Measurements from ENCODE around the gene RRP36. TPM values are rescaled to one million over a fixed set of nuclear protein-coding genes. Genes with fewer than 3 reads are reported as not detected.
A peak's percentile ranks its signal among the peaks of the same experiment; 100 is the strongest.
"Not testable (repeated sequence)": the region's sequence is repeated elsewhere in the genome, so short reads cannot be mapped to it uniquely, and the experiment has no call there.

The RRP36 gene
- total and polyA plus RNA-seq, 2 donors: 50.1 to 64.6 TPM

DNA sequence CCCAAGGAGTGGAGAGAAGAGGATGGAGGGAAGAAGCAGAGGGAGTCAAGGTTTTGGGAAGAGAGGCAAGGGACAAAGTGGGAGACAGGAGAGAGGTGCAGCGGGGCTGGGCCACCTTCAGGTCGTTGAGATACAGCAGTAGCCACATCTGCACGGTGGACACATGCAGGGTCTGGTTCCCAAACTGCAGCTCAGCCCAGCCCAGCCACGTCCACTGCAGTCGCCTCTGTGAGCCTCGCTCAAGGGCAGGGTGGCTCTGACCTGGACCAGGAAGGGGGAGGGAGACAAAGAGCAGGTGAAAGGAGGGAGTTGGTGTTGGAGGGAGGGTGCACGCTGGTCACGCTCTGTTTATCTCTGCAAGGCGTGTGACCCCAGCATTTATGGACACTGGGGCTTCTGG is 17.3 kb downstream of the RRP36 start:
- WGBS: 94% methylated on average over 9 of the region's 9 CpGs
- H3K36me3 ChIP-seq (ENCODE audit: control insufficient read depth in 2 of 2, insufficient read depth in 2 of 2, low read length in 1 of 2): peaks cover 54 to 74% of the 10 kb centered on the region in 2 donors
- H3K4me1 ChIP-seq (ENCODE audit: control insufficient read depth in 2 of 2, insufficient read depth in 2 of 2, low read length in 2 of 2): no peaks in the 10 kb centered on the region
- no peak overlapping the region for H3K27ac ChIP-seq (ENCODE audit: low read depth in 1 of 2, low read length in 1 of 2)
- H3K9me3 ChIP-seq (ENCODE audit: control insufficient read depth in 2 of 2, insufficient read depth in 1 of 2, low read length in 1 of 2): no peaks in the 10 kb centered on the region
- DNase-seq (ENCODE audit: low read depth in 6 of 9, low spot score in 9 of 9): no peak
- H3K27me3 ChIP-seq (ENCODE audit: control insufficient read depth in 2 of 2, insufficient read depth in 1 of 2, low read length in 1 of 2): no peaks in the 10 kb centered on the region
- H3K4me3 ChIP-seq (ENCODE audit: low read length in 2 of 2): no peak overlapping the region

DNA sequence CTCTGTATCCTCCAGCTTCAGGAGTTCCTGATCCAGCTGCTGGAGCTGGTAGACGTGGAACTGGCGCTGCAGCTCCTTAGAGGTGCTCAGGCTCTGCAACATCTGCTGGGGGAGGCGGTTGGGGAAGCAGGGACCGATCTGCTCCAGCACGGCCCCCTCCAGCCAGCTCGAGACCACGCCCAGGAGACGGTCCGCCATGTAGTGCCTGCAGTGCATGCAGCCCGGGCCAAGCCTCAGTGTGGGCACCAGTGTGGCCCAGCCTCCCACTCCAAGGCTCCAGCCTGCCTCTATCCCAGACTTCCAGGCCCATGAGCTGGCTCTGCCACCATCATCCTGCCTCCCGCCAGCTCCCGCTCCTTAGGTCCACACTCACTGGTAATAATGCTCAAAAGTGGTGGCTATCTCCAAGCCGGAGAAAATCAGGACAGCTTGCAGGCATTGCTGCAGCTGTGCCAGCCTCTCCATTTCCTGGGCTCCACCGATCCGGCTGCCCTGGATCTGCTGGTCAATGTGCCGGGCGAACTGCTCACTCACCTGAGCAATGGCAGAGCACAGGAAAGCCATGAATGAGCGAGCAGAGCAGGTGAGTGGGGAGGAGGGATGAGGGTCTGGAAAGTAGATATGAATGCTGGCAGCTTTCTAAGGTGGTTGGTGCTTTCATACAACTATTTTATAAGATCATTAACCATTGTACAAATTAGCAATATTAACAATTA is 19.3 kb downstream of the RRP36 start:
- WGBS: 97% methylated on average over 18 of the region's 18 CpGs
- Histone ChIP-seq H3K27ac (ENCODE audit: low read depth in 1 of 2, low read length in 1 of 2) (no peak overlapping the region), H3K27me3 (ENCODE audit: control insufficient read depth in 2 of 2, insufficient read depth in 1 of 2, low read length in 1 of 2) (no peaks in the 10 kb centered on the region), H3K9me3 (ENCODE audit: control insufficient read depth in 2 of 2, insufficient read depth in 1 of 2, low read length in 1 of 2) (no peaks in the 10 kb centered on the region), H3K4me1 (ENCODE audit: control insufficient read depth in 2 of 2, insufficient read depth in 2 of 2, low read length in 2 of 2) (peaks cover 0 to 2% of the 10 kb centered on the region in 2 donors), H3K36me3 (ENCODE audit: control insufficient read depth in 2 of 2, insufficient read depth in 2 of 2, low read length in 1 of 2) (peaks cover 56 to 75% of the 10 kb centered on the region in 2 donors), H3K4me3 (ENCODE audit: low read length in 2 of 2) (no peak overlapping the region)
- DNase-seq (ENCODE audit: low read depth in 6 of 9, low spot score in 9 of 9): no peak

- not testable (repeated sequence) for H3K4me3 ChIP-seq (ENCODE audit: low read length in 2 of 2); DNase-seq (ENCODE audit: low read depth in 6 of 9, low spot score in 9 of 9); H3K27me3 ChIP-seq (ENCODE audit: control insufficient read depth in 2 of 2, insufficient read depth in 1 of 2, low read length in 1 of 2); H3K9me3 ChIP-seq (ENCODE audit: control insufficient read depth in 2 of 2, insufficient read depth in 1 of 2, low read length in 1 of 2); H3K4me1 ChIP-seq (ENCODE audit: control insufficient read depth in 2 of 2, insufficient read depth in 2 of 2, low read length in 2 of 2); H3K27ac ChIP-seq (ENCODE audit: low read depth in 1 of 2, low read length in 1 of 2)
- H3K36me3 ChIP-seq (ENCODE audit: control insufficient read depth in 2 of 2, insufficient read depth in 2 of 2, low read length in 1 of 2): peaks cover 58 to 74% of the 10 kb centered on the region in 2 donors
- WGBS: over 99% methylated on average over 8 of the region's 8 CpGs
Observed at GRCh38 chr6:43041475-43041874, 20.1 kb downstream of the RRP36 start.

DNA sequence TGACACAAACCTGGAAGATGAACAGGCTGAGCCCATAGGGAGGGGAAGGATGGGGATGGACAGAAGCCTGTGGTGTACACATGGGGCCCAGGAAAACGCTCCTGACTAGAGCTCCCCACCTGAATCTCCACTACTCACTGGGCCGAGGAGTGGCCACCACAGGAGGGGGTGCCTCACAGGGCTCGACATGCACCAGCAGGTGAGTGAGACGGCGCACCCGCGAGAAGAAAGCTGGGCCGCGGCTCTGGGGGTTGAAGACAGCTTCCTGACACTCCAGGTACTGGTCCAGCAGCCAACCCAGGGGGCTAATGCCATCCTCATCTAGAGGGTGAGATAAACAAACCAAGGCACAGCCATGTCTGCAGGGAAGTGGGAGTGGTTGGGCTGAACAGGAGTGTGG is 21.9 kb downstream of the RRP36 start:
- no peak for DNase-seq (ENCODE audit: low read depth in 6 of 9, low spot score in 9 of 9)
- Histone ChIP-seq H3K4me1 (ENCODE audit: control insufficient read depth in 2 of 2, insufficient read depth in 2 of 2, low read length in 2 of 2) (peaks cover 0 to 3% of the 10 kb centered on the region in 2 donors), H3K27ac (ENCODE audit: low read depth in 1 of 2, low read length in 1 of 2) (no peak overlapping the region), H3K4me3 (ENCODE audit: low read length in 2 of 2) (no peak overlapping the region), H3K9me3 (ENCODE audit: control insufficient read depth in 2 of 2, insufficient read depth in 1 of 2, low read length in 1 of 2) (no peaks in the 10 kb centered on the region), H3K27me3 (ENCODE audit: control insufficient read depth in 2 of 2, insufficient read depth in 1 of 2, low read length in 1 of 2) (no peaks in the 10 kb centered on the region), H3K36me3 (ENCODE audit: control insufficient read depth in 2 of 2, insufficient read depth in 2 of 2, low read length in 1 of 2) (peaks cover 56 to 74% of the 10 kb centered on the region in 2 donors)
- WGBS: 97% methylated on average over 9 of the region's 9 CpGs

DNA sequence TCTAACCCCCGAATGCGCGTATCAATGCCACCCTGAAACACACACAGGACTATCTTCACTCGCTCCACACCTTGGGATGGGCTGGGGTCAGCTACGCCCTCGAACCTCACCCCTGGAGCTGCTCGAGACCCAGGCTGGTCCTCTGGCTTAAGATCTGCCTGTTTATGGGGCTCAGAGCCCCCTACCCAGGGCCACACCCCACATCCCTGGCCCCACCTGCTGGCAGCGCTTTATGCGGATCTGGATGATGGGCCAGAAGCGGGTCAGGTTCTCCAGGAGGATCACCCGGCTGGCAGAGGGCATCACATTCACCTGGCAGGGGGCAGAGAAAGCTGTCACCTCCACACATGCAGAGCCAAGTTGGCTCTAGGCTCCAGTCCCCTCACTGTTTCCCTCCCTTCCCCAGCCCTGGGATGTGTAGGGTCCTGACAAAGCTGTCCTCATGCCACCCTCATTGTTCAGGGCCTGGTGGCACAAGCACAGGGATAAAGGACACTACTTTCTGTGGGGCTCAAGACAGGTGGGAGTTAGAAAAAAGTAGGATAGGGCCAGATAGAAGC is 24.0 kb downstream of the RRP36 start:
- no peaks in the 10 kb centered on the region for H3K9me3 ChIP-seq (ENCODE audit: control insufficient read depth in 2 of 2, insufficient read depth in 1 of 2, low read length in 1 of 2)
- peaks cover 0 to 9% of the 10 kb centered on the region in 2 donors for H3K4me1 ChIP-seq (ENCODE audit: control insufficient read depth in 2 of 2, insufficient read depth in 2 of 2, low read length in 2 of 2)
- no peaks in the 10 kb centered on the region for H3K27me3 ChIP-seq (ENCODE audit: control insufficient read depth in 2 of 2, insufficient read depth in 1 of 2, low read length in 1 of 2)
- peaks cover 44 to 72% of the 10 kb centered on the region in 2 donors for H3K36me3 ChIP-seq (ENCODE audit: control insufficient read depth in 2 of 2, insufficient read depth in 2 of 2, low read length in 1 of 2)
- no peak overlapping the region for H3K4me3 ChIP-seq (ENCODE audit: low read length in 2 of 2)
- DNase-seq (ENCODE audit: low read depth in 6 of 9, low spot score in 9 of 9): no peak
- no peak overlapping the region for H3K27ac ChIP-seq (ENCODE audit: low read depth in 1 of 2, low read length in 1 of 2)
- WGBS: 98% methylated on average over 11 of the region's 11 CpGs

DNA sequence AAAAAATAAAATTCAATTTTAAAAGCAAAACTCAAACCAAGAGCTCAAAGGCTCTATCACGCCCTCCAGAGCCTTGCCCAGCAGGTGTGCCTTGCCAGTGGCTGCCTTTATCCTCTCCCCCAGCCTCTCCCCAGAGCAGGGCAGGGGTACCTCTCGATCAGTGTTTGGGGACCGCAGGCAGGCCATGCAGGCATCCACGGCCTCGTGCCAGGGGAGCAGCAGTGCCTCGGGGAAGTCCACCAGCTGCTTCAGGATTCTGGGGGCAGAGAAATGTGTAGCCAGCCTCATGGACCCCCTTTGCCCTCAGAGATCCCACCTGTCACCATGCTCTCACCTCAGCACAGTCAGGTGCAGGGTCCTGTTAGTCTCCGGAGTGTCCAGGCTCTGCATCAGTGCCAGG is 26.6 kb downstream of the RRP36 start:
- no peak overlapping the region for H3K27ac ChIP-seq (ENCODE audit: low read depth in 1 of 2, low read length in 1 of 2)
- H3K4me1 ChIP-seq (ENCODE audit: control insufficient read depth in 2 of 2, insufficient read depth in 2 of 2, low read length in 2 of 2): peaks cover 3 to 32% of the 10 kb centered on the region in 2 donors
- H3K4me3 ChIP-seq (ENCODE audit: low read length in 2 of 2): no peak overlapping the region
- no peaks in the 10 kb centered on the region for H3K27me3 ChIP-seq (ENCODE audit: control insufficient read depth in 2 of 2, insufficient read depth in 1 of 2, low read length in 1 of 2)
- no peaks in the 10 kb centered on the region for H3K9me3 ChIP-seq (ENCODE audit: control insufficient read depth in 2 of 2, insufficient read depth in 1 of 2, low read length in 1 of 2)
- peaks cover 36 to 70% of the 10 kb centered on the region in 2 donors for H3K36me3 ChIP-seq (ENCODE audit: control insufficient read depth in 2 of 2, insufficient read depth in 2 of 2, low read length in 1 of 2)
- no peak for DNase-seq (ENCODE audit: low read depth in 6 of 9, low spot score in 9 of 9)
- WGBS: 97% methylated on average over 7 of the region's 7 CpGs

- whole genome bisulfite sequencing: 97% methylated on average over 17 of the region's 17 CpGs
- no peak for DNase-seq (ENCODE audit: low read depth in 6 of 9, low spot score in 9 of 9)
Observed at GRCh38 chr6:43050981-43051380, 29.6 kb downstream of the RRP36 start.

GRCh38 chr6:43052225-43052841 is 30.9 kb downstream of the RRP36 start:
- WGBS: 96% methylated on average over 19 of the region's 19 CpGs
- H3K4me1 ChIP-seq (ENCODE audit: control insufficient read depth in 2 of 2, insufficient read depth in 2 of 2, low read length in 2 of 2): peaks cover 14 to 41% of the 10 kb centered on the region in 2 donors
- H3K4me3 ChIP-seq (ENCODE audit: low read length in 2 of 2): no peak overlapping the region
- H3K27ac ChIP-seq (ENCODE audit: low read depth in 1 of 2, low read length in 1 of 2): peak overlapping the region in 1 of 2 donors; percentile 82
- H3K36me3 ChIP-seq (ENCODE audit: control insufficient read depth in 2 of 2, insufficient read depth in 2 of 2, low read length in 1 of 2): peaks cover 22 to 54% of the 10 kb centered on the region in 2 donors
- H3K27me3 ChIP-seq (ENCODE audit: control insufficient read depth in 2 of 2, insufficient read depth in 1 of 2, low read length in 1 of 2): no peaks in the 10 kb centered on the region
- no peaks in the 10 kb centered on the region for H3K9me3 ChIP-seq (ENCODE audit: control insufficient read depth in 2 of 2, insufficient read depth in 1 of 2, low read length in 1 of 2)
- DNase-seq (ENCODE audit: low read depth in 6 of 9, low spot score in 9 of 9): no peak

More at GRCh38 chr6:43050981-43051380, 29.6 kb downstream of the RRP36 start:
- Histone ChIP-seq H3K27ac (ENCODE audit: low read depth in 1 of 2, low read length in 1 of 2) (no peak overlapping the region), H3K9me3 (ENCODE audit: control insufficient read depth in 2 of 2, insufficient read depth in 1 of 2, low read length in 1 of 2) (no peaks in the 10 kb centered on the region), H3K36me3 (ENCODE audit: control insufficient read depth in 2 of 2, insufficient read depth in 2 of 2, low read length in 1 of 2) (peaks cover 25 to 56% of the 10 kb centered on the region in 2 donors), H3K4me1 (ENCODE audit: control insufficient read depth in 2 of 2, insufficient read depth in 2 of 2, low read length in 2 of 2) (peaks cover 14 to 41% of the 10 kb centered on the region in 2 donors), H3K27me3 (ENCODE audit: control insufficient read depth in 2 of 2, insufficient read depth in 1 of 2, low read length in 1 of 2) (no peaks in the 10 kb centered on the region), H3K4me3 (ENCODE audit: low read length in 2 of 2) (no peak overlapping the region)

All from thymus (tissue), 11 donors.